CD4-positive, alpha-beta T cell treated with Interleukin-21 for 1 hour (primary cell): Measurements from ENCODE around the gene VRK3.

Experiments used
- DNase-seq: peaks from one replicate; pipeline ENCODE4 v3.0.0-alpha.2; 2020

Gene VRK3

GRCh38 chr19:49929611-49930482 is 95.3 kb downstream of the VRK3 start:
- DNase-seq, result peak; percentile 97

GRCh38 chr19:49929121-49929610 is 96.0 kb downstream of the VRK3 start, which contains the start of the genes ATF5 and NUP62:
ATF5 (plus strand) TSS chr19:49929205; CDS start chr19:49930851, 1,646 bp downstream.
NUP62 (minus strand) TSS chr19:49929504; CDS start chr19:49909807, 19,697 bp downstream.
- peak; percentile 91 for DNase-seq

GRCh38 chr19:49927526-49928264 is 97.5 kb downstream of the VRK3 start:
- no peak for DNase-seq

GRCh38 chr19:49926515-49926914 is 98.7 kb downstream of the VRK3 start:
- no peak for DNase-seq
